ENCODE results near the gene ADAM33.

Gene ADAM33

DNA sequence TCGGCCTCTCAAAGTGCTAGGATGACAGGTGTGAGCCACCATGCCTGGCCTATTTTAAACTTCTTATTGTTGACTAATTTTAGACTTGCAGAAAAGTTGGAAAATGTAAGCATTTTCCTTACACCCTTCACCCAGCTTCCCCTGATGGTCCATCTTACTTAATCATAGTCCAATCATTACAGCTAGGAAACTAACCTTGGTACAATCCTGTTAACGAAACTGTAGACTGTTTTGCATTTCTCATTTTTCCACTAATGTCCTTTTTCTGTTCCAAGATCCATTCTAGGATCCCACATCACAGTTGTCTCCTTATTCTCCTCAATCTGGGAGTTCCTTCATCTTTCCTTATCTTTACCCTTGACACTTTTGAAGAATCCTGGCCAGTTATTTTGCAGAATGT, 18.0 kb downstream of the ADAM33 start:
- DNase-seq (ENCODE audit: low spot score) = no peak

GRCh38 chr20:3663031-3663701, 18.6 kb downstream of the ADAM33 start, which contains the start of gene GFRA4:
Gene GFRA4 (minus strand): TSS chr20:3663399. CDS start chr20:3663399, 0 bp downstream.
- no peak for DNase-seq (ENCODE audit: low spot score)

DNA sequence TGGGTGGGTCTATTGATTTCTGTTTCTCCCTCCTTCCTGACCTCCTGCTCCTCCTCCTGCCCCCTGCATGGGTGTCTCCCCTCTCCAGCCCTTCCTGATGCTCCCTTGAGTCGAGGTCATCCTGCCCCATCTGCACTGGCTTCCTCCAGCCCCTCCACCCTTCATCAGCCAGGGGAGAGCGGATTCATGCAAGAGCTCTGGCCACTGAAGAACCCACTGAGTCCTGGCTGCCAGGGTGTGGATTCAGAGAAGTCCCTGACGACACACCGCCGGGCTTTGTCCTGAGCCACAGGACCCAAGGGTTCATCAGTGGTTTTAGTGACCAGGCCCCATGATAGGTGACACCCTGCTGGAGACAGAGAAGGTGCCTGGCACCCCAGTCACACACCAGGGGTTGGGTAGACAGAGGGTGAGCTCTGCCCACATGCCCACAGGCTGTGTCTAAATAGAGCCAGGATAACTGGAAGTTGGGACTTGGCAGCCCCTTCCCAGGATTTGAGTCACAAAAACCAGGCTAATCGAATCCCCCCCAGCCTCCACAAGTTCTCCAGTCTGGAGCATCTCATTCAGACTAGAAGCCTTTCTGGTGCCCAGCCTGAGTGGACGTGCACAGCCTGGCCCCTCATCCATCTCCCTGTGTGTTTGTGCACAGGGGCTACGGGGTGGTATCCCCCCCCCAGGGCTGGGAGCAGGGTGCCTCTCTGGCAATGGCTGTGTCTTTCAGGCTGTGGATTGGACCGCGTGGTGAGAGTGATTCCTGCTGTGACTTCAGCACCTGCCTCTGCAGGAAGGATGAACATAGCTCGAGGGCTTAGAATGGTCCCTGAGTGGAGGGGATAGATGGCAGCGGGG, 19.8 kb downstream of the ADAM33 start:
- no peak for DNase-seq (ENCODE audit: low spot score)

GRCh38 chr20:3661060-3661813, 20.6 kb downstream of the ADAM33 start:
- no peak for DNase-seq (ENCODE audit: low spot score)

DNA sequence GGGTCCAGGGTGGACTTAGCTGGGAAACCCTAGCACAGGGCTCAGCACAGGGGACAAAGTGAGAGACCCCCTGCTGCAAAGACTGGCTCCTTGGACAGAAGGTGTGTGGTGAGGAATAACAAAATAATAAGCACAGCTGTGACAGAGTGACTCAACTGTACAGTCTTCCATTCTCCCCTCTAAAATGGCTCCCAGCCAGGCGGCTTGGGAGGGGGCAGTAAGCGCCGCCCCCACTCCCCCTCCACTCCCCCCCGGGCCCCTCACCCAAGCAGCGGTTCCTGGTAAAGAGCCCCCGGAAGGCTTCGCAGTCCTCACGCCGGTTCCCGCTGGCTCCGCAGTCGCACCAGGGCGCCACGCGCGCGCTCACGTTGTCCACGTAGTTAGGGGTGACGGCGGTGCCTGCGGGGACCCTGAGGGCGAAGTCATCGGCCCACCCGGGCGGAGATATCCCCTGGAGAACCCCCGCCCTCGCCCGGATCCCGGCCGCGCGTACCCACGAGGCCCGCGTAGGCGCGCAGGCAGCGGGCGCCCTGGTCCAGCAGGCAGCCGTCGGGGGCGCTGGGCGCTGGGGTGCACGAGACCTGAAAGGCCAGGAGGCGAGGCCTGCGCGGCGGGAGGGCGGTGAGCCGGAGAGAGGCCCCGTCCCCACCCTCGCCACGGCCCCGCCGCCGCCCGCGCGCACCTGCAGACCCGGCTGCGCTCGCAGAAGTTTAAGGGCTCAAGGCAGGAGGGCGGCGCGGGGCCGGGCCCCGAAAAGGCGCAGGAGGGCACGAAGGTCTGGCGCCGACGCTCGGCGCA, 21.3 kb downstream of the ADAM33 start:
- no peak for DNase-seq (ENCODE audit: low spot score)

DNA sequence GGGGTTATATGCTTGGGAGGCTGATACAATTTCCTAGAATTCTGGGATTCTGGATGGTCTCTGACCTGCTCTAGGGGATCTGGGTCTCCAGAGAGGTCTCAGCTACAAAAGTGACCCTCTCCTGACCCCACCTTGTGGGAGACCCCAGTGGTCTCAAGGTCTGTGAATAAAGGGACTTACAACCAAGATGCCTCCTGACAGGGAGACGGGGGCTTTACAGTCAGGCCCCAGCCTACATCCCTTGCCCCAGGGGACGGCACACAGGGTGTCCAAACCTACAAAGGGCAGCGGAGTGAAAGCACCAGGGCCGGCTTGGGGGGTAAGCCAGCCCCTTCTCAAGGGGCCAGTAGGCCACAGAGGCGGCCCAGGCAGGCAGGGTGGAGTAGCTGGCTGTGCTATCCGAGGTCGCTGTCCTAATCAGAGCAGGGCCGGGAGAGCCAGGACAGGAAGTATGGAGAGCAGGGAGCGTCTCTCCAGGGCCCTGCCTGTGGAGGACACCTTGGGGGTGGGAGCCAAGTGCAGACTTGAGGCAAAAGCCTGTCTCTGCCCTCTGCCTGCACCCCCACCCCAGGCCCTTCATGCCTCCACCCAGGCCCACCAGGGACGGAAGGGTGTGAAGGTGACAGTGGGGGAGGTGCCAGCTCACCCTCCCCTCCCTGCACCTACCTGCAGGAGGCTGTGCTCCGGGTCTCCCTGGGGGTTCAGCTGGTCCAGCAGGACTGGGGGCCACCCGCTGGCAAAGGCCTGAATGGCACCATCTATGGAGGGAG, 22.1 kb downstream of the ADAM33 start:
- DNase-seq (ENCODE audit: low spot score) = no peak

GRCh38 chr20:3658716-3659491, 22.9 kb downstream of the ADAM33 start:
- no peak for DNase-seq (ENCODE audit: low spot score)

GRCh38 chr20:3658019-3658715, 23.6 kb downstream of the ADAM33 start:
- no peak for DNase-seq (ENCODE audit: low spot score)

DNA sequence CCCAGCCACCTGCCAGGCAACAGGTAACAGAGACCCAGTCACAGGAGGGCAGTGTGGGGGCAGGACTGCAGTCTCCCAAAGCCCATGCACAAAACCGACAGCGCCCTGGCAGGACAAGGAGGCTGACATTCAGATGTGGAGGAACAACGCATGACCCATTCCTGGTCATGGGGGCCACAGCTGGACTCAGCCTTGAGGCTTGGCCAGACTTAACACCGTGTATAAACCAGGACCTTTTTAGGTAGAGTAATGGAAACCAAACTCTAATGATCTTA, 26.7 kb downstream of the ADAM33 start:
- no peak for DNase-seq (ENCODE audit: low spot score)

DNA sequence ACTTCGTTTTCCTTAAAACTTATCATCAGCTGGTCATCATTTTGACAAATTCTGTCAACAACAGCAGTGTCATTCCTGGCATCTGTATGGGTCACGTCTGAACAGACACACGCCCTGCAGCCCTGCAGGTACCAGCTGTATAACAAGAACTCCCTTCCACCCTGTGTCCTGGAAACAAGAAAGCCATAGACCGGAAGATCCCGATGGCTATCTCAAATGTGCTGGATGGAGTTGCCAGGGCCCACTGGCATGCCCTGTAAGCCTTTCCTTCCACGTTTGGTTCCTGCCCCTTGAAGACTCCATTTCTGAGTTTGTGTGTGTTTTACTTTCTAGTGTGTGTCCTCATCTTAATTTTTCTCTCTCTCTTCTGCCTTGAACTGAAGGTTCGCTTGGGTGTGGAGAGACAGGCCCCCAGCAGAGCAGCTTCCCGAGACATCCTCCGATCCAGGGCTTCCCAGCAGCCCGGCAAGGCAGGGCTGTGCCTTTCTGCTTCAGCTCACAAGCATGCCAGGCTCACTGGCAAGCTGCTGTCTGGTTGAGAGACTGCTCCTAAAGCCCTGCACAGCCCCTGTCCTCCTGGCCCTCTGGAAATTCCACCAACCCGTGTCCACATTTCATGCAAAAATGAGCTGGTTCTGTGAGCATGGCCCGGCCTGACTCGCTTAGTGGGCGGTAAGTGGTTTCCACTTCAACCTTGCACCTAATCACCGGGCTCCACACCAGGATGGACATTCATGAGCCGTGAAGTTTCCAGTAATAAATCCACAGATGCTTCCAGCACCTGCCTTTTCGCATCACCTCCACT, 27.3 kb downstream of the ADAM33 start:
- DNase-seq (ENCODE audit: low spot score) = no peak

- DNase-seq (ENCODE audit: low spot score) = no peak
Observed at GRCh38 chr20:3653921-3654320, 27.9 kb downstream of the ADAM33 start.

GRCh38 chr20:3652676-3653596, 28.9 kb downstream of the ADAM33 start:
- DNase-seq (ENCODE audit: low spot score) = no peak

DNA sequence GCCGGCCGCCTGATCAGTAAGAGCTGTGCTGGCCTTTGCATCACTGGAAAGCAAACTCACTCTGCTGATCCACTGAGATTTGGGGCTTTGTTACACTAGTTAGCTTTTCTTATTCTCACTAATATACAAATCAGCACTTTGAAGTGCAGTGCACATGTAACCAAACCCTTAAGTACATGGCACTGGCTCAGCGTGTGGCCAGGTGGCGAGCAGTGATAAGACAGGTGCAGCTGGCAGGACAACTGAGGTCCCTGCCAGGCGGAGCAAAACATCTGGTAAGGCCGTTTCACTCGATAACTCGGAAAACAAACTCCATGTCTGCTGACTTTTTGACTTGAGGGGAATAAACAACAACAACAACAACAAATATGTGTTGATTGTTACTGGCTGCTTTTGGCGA, 29.6 kb downstream of the ADAM33 start:
- DNase-seq (ENCODE audit: low spot score) = no peak

DNA sequence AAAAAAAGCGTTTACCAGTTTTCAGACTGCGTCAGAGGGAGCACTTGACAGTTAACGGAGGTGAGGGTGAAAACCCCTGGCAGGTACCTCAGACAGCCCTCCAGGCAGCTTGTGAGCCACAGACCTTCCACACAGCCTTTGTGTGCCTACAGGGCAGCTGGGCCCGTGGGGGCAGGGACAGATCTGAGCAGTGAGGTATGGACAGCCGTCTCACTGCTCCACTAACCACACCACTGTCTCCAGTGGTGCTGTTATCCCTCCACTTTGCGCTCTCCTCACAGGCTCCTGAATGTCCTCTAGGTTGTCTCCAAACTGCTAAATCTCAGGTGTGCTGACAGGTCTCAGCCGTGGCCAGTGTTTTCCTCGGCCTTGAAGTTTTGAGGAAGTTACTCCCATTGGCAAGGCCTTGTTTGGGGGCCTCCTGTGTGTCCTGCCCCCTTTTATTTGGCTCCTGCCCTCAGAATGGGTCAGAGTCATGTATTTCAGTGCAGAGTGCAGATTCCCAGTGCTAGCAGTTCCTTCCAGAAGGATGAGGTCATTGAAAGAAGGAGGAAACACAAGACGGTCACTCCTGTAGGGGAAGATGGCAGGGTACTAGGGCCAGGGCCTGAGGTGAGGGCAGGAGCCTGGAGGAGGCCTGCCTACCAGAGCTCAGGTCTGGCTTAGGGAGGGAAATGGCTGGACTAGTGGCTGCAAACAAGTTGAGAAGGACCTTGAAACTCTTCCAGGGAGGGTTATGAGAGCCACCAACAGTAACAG, 30.4 kb downstream of the ADAM33 start:
- no peak for DNase-seq (ENCODE audit: low spot score)

DNA sequence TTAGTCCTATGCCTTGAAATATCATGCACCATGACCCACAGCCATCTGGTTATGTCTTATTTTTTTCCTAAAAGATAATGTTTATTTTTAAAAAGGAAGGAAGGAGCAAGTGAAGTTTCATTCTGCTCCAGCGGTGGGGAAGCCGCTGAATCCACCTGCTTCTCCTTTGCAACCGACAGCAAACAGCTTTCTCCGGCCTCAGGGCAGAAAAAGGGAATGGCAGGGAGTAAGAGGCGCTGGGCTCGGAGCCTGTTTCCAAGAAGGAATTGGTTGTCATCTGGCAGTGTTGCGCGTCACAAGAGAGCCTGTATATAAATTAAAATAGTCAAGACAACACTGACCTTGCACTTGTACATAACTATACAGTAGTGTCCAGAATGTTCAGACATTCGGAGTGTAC, 32.9 kb downstream of the ADAM33 start:
- DNase-seq (ENCODE audit: low spot score) = no peak

DNA sequence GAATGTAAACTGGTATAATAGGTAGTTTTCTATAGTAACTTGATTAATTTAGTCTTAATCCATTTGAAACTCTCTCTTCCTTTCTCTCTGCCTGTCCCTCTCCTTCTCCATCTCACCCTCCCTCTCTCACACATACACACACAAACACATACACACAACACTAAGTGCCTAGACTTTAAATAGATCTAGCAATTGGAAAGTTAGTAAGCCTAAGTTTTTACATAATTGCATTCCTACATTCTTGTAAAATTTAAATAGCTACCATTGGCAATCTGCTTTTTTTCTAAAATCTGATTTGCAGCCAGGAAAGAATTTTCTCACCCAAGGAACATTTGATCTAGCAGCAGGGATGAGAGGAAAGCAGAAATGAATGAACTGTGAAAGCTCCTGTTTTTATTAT, 34.3 kb downstream of the ADAM33 start:
- DNase-seq (ENCODE audit: low spot score) = no peak

GRCh38 chr20:3646651-3647050, 35.2 kb downstream of the ADAM33 start:
- DNase-seq (ENCODE audit: low spot score) = no peak
